ENCODE data around the gene COL28A1.
A peak's percentile ranks its signal among the peaks of the same experiment; 100 is the strongest.
"Not testable (repeated sequence)": the region's sequence is repeated elsewhere in the genome, so short reads cannot be mapped to it uniquely, and the experiment has no call there.

The COL28A1 gene

DNA sequence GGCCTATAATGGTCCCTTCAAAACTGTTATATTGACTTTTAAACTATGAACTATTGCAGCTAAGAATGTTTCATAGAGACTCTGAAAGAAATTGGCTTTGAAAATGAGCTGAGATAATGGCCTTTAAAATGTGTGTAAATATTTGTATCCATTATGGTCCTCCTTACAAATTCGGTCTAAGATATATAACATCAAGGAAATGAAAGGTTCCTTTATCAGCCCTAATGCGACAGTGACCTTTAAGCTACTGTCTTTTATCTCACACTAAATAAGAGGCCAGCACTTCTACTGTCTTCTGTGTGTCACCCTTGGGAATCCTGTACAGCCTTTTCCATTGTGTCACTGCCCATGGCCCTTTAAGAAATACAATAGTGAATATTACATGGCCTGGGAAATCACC is 19.5 kb downstream of the COL28A1 start:
- DNase-seq, result no peak

DNA sequence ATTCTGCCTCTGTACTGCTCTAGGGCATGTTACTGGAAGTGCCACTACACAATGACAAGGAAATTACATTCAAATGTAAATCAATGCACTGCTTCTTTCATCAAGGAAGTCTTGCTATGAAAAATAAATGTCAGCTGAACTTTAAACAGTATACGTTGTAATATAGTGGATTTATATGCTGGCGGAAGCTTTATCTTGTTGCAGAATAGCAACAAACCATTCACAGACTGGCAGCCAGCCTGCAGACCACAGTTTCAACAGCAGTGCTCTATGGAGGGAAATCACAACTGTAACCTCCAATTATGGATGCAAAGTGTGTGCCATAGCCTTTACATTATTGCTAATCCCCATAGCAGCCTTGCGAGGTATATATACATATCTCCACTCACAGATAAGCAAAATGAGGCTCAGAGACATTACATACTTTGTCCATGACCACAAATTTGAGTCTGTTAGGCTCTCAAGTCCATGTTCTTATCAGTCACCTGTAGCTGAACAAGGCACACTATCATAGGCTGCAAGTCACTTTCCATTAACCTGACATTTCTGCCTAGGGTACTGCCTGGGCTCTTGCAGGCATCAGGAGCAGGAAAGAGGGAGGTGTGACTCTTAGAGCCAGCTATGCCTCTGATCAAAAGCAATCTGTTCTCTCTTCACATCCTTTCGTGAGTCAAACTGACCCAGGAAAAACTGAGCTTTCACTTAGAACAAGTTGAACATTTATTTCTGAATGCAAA is 22.6 kb downstream of the COL28A1 start:
- no peak for DNase-seq

DNA sequence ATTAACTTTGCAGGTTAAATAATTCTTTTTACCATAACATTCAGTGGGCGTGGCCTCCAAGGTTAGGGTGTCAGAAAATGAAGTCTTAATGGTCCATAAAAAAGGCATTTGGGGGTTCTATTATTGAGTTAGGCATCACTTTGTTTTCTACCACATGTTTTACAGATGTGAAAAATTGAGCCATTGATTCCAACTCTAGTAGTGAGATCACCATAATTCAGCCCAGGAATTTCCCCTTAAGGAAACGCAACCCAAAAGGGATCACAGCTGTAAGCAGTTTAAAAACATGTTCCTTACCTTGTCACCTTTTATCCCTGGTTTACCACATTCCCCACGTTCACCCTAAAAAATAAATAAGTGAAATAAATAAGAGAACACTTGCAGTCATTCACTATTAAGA is 24.9 kb downstream of the COL28A1 start:
- no peak for DNase-seq

DNA sequence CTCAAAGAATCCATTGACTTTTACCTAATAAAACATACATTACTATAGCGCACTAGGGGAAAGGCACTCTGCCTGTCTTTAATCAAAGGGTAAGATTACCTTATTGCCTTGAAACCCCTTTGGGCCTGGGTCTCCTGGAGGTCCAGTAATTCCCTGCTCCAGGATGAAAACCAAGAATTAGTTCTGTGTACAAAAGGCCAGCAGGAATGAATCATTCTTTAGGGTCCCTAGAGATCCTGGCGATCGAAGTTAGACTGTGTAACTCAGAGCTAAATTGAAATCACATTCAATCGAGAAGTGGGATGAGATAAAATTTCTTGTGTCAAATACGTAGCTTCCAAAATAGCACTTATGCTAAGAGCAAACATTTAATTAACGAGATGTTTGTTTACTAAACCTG is 29.8 kb downstream of the COL28A1 start:
- DNase-seq, result no peak

DNA sequence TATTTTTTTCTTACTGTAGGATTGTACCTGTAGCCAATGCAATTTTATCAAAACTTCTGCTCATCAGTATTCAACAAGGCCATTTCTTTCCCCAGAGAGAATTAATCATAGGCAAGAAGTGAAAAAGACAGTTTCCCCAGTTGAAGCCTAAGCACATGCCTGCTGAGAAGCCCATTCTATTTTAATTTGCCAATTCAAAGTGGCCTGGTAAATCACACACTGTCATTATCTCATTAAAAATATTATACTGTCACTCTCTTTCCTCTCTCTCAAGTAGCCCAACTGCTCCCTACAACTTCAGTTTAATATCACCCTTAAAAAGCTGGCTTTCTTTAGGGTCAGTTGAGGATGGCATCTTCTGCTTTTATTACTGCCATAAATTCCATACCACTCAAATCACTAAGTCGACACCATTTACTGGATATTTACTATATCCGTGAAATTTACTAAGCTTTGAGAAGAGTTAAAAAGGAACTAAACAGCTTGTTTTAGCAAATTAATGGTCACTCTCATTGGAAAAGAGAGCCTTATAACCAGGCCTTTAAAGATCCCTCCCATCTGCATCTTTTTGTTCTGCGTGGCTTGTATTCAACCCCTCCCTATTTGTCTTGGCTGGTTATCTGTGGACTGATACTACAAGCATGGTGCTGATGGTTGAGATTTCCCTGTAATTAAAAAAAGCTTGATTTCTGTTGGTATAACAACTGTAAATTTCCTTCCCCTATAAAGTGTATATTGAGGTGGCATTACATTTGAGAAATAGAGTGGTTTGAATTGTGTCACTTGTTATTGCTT is 30.6 kb downstream of the COL28A1 start:
- no peak for DNase-seq

DNA sequence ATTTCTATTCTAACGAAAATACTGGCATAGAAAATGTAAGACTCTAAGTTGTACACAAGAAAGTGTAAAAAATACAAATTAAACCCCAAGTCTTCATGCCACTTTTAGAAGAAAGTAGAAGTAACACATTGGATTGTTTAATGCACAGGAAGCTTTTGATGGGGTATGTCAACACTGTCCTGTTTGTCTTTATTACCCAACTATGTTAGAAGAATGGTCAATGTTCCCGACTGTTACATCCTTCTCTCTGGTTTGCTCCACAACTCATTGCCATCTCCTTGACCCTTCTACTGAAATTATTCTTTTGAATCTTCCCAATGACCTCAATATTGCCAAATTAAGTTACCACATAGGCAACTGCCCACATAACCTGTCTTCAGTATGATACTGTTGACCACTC is 35.8 kb downstream of the COL28A1 start:
- DNase-seq, result no peak

DNA sequence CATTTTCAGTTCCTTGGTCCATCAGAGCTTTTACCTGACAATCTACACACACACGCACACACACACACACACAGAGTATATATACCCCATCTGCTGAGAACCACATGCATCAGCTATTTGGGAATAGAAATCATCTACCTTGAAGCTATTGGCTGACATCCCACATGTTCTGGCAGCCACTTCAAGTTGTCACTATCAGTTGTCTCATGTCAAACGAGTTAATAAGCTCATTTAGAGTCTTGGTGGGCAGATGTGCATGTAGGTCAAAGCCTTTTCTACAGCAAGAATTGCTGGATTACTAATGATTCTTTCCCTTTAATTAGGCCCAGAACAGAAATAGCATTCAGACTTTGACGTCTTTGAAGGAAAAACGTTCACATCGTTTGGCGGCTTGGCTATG is 36.8 kb downstream of the COL28A1 start:
- no peak for DNase-seq

DNA sequence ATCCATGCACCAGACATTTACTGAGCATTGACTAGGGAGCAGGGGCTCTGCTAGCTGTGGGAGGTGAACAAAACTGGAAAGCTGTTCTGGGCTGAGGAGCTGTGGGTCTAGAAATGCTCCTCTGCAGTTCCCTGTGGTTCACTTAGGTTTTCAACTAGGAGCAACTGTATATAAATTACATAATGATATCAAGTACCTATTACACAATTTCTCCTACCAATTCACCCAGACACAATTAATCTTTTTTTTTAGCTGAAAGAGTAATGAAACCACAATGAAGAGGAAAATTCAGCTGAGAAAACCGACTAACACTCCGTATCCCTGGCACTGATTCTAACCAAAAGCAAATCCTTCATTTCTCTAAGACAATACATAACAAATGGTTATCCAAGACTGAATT is 39.4 kb downstream of the COL28A1 start:
- no peak for DNase-seq

DNA sequence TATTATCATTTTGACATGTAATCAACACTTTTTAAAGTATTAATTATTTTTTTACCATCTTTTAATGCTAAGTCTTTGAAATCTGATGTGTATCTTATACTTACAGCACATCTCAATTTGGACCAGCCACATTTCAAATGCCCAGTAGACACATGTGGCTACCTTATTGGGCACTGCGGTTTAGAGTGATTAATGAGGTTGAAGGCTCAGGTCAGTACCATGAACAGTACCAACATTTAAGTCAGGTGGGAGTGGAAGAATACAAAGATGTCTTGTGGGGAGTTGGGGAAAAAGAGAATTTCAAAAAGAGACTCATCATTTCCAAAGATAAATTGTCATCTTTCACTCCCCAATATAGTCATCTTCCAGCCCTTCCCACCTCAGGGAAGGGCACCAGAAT is 40.5 kb downstream of the COL28A1 start:
- DNase-seq, result no peak

DNA sequence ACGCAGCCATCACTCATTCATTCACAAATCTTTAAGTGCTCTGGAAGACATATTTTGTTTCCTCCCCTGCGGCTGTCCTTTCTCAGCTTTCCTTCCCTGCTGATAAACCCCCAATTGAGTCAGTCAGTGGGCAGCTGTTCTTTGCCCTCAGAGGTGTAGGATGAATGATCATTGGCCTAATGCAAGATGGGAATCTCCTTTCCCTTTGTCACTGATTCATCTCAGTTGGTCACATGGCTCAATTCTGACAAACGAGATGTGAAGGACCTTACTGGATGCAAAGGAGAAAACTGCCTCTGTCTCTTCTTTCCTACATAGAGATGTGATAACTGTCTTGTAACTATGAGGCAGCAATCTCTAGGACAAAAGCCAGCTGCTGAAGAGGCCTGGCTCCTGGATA is 44.6 kb downstream of the COL28A1 start:
- DNase-seq, result no peak

DNA sequence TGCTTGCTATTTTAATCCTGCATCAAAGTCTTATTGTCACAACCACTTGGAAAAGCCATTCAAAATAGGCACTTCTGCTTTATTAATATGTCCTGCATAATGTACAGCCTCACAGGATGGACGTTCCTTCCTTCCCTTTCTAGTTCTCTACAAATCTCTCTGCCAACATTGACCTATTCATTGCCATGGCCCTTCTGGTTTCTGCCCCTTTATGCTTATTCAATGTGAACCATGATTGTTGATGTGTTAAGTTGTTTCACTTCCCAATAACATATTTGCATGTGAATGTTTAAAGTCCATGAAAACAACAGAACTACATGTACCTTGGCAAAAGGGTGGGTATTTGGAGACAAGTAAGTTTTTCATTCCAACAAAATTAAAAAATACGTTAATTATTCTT is 45.7 kb downstream of the COL28A1 start:
- DNase-seq, result no peak

DNA sequence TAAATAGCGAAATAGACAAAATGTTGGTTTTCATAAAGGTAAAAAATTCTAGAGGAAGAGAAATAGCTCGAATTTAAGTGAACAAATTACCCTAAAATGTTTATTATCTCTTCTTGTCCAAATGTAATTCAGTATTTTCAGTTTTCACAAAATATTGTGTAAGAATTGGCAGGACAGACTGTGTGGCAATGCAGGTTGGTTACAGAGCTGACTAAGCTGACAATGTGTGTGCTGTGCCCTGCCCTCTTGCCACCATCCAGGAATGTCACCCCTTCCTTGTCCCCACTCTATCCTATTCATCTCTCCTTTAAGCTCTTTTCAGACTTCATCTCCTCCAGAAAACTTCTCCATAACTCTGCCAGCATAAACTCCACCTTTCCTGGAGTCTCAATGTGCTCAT is 46.1 kb downstream of the COL28A1 start:
- peak in 1 of 2 experiments; percentile 32 for DNase-seq

DNA sequence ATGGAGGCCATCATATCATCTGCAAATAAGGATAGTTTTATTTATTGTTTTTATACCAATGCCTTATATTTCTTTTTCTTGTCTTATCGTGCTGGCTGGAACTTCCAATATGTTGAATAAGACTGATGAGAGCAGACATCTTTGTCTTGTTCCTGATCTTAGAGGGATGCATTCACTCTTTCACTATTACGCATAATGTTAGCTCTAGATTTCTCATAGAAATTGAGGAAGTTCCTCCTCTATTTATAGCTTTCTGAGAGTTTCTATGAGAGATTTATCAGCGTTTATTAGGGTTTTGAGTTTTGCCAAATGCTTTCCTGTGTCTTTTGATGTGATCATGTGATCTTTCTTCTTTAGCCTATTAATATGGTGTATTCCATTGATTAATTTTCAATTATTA is 49.3 kb downstream of the COL28A1 start:
- no peak for DNase-seq

DNA sequence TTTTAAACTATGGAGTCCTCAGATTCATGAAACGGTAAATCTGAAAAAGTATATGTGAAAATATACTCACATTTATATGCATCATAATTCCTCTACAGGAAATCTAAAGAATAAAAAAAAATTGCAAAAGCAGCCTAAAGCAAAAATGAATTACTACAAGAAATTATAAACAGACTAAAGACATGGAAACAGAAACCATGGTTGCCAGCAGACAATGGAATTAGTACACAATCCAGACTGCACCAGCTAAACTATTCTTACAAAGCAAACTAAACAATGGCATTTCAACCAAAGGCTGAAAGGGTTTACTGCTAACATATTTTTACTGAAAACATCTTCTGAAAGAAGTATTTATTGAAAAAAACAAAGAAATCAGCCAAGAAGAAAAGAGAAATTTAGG is 51.6 kb downstream of the COL28A1 start:
- DNase-seq, result no peak

DNA sequence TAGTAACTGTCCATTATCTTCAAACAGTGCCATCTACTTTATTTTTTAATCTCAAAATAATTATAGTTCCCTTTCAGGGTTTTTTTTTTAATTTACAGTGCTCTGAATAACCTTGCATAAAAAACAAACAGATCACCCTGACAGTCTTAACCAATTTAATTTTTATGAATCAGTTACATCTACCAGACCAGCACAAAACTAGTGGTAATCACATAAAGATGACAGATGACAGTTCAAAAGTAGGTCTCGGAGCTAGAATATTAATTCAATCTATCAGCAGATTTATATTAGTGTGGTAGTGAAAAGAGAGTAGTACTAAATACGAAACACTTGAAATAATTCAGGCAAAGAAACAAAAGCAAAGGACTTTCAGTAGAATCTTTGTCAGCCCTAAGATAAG is 53.9 kb downstream of the COL28A1 start:
- no peak for DNase-seq

DNA sequence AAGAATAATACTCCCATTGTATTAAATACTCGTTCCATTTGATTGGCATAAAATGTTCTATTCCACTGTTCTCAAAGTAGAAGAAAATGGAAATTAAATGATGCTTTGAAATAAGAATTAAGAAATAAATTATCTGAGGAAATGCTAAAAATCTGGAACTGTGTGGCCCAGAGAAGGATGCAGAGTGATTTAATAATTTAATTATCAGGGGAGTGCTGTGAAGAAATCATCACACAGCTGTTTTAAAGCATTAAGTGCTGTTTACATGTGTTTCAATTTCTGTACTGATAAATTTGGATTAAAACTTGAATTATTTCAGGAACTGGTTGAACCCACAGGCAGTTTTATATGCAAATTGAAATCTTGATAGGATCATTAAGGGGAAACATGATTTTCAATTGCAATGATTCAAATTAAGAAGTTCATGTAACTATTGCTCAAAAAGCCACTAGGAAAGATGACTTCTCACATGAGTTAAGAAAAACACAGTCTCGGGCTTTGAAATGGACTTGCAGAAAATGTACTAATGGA is 56.3 kb downstream of the COL28A1 start:
- no peak for DNase-seq

DNA sequence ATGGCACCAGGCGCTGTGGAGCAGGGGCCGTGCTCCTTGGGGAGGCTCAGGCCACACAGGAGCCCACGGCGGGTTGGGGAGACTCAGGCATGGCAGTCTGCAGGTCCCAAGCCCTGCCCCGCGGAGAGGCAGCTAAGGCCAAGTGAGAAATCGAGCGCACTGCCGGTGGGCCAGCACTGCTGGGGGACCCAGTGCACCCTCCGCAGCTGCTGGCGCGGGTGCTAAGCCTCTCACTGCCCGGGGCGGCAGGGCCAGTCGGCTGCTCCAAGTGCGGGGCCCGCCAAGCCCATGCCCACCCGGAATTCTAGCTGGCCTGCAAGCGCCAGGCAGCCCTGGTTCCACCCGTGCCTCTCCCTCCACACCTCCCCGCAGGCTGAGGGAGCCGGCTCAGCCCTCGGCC is 57.1 kb downstream of the COL28A1 start:
- DNase-seq, result no peak

DNA sequence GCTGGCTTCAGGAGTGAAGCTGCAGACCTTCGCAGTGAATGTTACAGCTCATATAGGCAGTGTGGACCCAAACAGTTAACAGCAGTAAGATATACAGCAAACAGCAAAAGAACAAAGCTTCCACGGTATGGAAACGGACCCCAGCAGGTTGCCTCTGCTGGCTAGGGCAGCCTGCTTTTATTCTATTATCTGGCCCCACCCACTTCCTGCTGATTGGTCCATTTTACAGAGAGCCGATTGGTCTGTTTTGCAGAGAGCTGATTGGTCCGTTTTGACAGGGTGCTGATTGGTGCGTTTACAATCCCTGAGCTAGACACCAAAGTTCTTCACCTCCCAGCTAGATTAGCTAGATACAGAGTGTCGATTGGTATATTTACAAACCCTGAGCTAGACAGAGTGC is 58.0 kb downstream of the COL28A1 start:
- DNase-seq, result not testable (repeated sequence)

DNA sequence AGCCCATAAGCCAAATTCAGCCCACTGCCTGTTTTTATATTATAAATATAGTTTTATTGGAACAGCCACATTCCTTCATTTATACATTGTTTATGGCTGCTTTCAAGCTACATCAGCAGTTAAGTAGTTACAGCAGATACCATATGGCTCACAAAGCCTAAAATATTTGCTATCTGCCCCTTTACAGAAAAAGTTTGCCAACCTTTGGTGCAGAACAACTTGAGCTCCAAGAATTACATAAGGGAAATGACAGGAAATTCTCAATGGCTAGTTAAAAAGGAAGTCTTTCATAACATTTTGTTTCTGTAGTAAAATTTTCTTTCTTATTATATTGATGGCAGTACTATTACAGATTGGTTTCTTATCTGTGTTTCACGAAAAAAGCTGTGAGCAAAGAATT is 59.3 kb downstream of the COL28A1 start:
- DNase-seq, result no peak

DNA sequence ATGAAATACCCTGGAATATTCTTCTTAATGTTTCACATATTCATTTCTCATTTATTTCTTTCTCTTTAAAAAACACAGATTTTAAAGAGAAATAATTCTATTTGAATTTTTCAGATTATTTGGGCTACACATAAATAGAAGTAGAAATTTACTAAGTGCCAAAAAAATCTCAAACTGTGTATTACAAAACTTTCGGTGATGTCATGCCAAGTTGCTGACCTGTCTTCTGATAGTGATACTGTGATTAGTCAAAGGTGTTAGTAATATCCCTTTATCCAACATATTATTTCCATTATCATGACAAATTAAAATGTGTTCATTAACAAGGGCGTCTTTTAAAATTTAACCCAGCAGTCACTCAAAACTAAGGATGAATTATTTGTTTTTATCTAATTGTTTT is 60.1 kb downstream of the COL28A1 start:
- DNase-seq, result no peak

DNA sequence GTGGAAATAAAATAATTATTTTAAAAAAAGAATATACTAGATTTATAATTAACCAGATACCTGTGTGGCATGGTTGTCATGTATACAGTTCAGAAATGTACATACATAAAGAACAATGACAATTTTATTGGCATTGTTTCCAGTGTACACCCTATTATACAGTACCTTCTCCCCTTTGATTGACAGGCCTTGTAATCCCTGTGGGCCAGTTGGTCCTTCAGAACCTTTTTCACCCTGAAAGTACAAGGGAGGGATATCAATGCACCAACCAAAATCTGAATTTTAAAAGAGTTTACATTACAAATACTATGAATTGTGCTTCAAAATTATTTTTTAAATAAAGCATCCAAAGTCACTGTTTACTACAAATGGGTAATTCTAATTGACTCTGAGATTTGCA is 61.2 kb downstream of the COL28A1 start:
- no peak for DNase-seq

DNA sequence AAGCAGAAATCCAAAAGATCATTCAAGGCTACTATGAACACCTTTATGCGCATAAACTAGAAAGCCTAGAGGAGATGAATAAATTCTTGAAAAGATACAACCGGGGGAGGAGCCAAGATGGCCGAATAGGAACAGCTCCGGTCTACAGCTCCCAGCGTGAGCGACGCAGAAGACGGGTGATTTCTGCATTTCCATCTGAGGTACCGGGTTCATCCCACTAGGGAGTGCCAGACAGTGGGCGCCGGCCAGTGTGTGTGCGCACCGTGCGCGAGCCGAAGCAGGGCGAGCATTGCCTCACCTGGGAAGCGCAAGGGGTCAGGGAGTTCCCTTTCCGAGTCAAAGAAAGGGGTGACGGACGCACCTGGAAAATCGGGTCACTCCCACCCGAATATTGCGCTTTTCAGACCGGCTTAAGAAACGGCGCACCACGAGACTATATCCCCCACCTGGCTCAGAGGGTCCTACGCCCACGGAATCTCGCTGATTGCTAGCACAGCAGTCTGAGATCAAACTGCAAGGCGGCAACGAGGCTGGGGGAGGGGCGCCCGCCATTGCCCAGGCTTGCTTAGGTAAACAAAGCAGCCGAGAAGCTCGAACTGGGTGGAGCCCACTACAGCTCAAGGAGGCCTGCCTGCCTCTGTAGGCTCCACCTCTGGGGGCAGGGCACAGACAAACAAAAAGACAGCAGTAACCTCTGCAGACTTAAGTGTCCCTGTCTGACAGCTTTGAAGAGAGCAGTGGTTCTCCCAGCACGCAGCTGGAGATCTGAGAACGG is 70.5 kb downstream of the COL28A1 start:
- DNase-seq, result not testable (repeated sequence)

DNA sequence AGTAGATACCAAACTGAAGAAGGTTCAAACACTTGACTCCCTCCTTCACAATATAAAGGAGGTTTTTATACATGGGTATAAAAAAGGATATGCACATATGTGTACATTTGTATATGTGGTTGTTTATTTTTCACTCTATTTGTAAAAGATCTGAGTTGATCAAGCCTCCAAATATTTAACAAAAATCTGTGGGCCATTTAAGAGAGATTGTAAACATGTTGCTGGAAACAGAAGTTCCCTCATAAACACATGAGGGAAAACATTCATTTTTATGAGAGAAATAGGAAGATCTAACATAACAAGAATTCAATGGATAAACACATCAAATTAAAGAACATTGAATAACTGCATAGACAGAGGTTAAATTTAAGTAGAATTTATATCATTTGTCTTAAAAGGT is 81.7 kb downstream of the COL28A1 start:
- DNase-seq, result no peak

DNA sequence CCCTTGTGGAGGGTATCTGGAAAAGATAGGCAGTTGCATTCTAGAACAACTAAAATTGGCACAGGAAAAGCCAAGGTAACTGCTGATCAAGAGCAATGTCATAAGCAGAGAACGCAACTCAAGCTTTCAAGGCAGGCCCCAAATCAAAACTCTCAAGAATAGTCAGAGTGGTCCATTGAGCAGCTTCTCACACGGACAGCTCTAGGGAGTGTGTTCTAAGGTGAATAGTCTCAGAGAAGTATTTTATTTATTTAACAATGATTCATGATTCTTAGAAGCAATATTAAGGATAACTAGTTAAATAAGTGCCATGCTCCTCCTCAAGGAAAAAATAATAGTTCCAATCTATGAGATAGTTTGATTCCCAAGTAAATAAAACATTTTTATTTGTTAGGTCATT is 83.0 kb downstream of the COL28A1 start:
- DNase-seq, result no peak
